GDM1 (cell line): ENCODE data around the gene ZNF155.
"Not testable (repeated sequence)": the region's sequence is repeated elsewhere in the genome, so short reads cannot be mapped to it uniquely, and the experiment has no call there.

Experiments used
- DNase-seq: peaks from one replicate; lab custom pipeline; 2025; lab: John Stamatoyannopoulos, UW

The ZNF155 gene

DNA sequence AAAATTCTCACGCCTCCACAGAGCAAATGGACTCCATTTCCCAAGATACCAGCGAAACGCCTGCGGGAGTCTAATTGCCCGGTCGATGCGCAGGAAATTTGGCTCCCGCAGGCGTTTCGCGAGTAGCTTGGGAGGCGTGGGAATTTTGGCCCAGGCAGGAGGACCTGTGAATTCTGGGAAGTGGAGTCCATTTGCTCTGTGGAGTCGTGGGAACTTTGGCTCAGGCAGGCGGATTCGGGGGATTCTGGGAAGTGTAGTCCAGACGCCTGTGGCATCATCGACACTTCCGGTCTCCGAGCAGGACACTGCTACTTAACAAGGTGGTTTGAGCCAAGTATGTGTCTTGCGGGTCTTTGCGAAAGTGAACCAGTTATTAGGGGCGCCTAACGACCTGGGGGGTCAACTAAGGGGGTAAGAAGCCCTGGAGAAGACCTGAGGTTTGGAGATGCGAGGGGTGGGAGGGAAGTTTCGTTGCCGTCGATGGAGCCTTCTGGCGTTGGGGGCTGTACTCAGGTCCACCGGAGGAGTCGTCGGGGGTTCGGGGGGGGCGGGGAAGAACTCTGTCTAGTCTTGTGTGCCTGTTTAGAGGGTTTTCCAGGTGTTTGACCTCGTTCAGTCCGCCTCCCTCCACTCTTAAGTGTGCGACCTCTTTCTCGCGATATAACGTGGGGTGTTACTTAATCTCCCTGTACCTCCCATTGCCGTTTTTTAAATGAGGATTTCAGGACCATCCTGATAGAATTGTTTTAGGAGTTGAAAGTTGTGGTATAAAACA lies at the start of gene ZNF155:
Gene ZNF155 (plus strand): TSS at position 277 of the 775 bp plus-strand sequence. CDS start 4,356 bp downstream, outside the sequence.
- peak; percentile 68 for DNase-seq

DNA sequence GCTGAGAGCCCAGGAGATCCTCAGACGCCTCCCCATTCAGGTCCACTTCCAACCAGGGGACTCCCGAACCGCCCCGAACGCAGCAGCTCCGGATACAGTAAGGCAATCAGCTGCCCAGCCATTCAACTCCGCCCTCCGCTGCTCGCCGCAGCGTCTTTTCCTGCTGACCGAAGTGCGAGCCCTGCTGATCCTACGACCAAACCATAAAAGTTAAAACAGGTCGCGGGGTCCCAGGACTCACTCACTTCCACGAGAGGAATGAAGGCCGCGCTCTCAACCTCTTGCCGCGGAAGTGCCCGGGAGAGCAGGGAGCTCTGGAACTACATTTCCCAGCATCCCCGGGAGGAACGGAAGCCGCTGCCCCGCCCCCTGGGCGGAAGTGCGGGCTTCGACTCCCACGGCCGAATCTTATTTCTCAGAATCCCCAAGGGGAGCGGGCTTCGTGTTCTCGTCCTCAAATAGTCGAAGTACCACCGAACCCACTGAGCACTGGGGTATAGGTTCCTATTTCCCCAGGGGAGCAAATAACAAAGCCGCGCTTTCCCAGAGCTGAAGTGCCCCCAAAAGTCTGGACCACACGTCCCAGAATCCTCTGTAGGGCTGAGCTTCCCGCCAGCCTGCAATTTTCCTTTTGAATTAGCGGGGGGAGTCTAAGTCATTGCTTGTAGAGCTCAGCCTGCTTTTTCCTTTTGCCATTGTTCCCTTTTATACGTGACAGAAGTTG lies 48.8 kb upstream of the ZNF155 start, which contains the start of gene ZNF45:
Gene ZNF45 (minus strand): TSS at position 298 of the 724 bp plus-strand sequence. CDS start 13,097 bp downstream, outside the sequence.
- peak; percentile 70 for DNase-seq

DNA sequence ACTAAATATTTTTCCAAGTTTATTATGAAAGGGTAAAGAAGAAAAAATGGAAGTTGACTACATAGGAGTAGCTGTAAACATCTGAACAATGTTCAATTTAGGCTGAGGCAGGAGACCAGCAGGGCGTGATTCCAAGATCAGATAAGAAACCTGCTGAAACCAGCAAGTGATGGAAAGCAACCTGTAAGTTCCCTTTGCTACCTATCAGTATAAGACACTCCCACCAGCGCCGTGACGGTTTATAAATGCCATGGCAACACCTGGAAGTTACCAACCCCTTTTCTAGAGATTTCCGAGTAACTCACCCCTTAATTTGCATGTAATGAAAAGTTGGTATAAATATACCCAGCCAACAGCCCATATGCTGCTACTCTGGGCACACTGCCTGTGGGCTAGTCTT lies 47.8 kb upstream of the ZNF155 start:
- no peak for DNase-seq

DNA sequence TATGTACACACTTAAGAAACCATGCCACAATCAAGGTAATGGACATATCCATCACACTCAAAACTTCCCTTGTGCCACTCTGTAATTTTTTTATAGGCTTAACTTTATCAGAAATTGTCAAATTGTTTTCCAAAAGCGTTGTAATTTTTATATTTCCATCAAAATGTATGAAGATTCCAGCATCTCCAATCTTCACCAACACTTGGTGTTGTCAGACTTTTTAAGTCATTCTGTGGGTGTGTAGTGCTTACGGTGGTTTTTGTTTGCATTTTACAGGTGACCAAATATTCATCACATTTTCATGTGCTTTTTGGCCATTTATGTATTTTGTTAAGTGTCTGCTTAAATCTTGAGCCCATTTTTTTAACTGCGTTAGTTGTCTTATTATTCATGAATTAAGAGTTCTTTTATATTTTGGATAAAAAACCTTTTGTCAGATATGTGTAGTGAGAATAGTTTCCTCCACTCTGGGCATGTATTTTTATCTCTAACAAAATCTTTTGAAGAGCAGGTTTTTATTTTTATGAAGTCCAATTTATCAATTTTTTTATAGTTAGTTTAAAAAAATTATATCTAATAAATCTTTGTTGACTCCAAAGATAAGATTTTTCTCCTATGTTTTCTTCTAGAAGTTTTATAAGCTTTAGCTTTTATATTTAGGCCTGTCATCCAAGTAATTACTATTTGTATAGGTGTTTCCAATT lies 44.3 kb upstream of the ZNF155 start:
- DNase-seq: no peak

DNA sequence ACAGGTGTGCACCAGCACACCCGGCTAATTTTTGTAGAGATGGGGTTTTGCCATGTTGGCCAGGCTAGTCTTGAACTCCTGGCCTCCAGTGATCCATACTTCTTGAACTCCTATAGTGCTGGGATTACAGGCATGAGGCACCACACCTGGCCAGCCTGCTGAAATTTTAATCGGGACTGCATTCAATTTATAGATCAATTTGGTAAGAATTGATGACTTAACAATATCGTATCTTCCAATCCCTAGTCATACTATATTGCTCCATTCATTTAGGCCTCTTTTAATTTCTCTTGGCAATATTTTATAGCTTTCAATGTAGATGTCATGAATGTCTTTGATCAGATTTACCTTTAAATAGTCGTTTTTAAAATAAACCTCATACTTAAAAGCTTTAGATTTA lies 43.3 kb upstream of the ZNF155 start:
- DNase-seq: no peak

DNA sequence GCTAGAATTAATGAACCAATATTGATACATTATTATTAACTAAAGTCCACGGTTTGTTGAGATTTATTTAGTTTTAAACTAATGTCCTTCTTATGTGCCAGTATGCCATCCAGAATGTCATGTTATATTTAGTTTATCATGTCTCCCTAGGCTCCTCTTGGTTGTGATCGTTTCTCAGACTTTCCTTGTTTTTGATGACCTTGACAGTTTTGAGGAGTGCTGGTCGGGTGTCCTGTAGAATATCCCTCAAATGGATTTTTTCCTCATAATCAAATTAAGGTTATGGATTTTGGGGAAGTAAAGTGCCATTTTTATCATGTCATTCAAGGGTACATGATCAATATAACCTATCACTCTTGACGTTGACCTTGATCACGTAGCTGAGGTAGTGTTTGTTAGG lies 42.8 kb upstream of the ZNF155 start:
- no peak for DNase-seq

DNA sequence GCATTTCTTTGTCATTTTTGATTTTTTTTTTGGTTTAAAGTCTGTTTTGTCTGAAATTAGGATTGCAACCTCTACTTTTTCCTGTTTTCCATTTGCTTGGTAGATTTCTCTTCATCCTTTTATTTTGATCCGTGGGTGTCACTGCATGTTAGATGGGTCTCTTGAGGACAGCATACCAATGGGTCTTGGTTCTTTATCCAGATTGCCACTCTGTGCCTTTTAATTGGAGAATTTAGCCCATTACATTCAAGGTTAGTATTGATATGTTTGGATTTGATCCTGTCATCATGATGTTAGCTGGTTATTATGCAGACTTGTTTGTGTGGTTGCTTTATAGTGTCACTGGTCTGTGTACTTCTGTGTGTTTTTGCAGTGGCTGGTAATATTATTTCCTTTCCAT lies 36.6 kb upstream of the ZNF155 start:
- DNase-seq: not testable (repeated sequence)

DNA sequence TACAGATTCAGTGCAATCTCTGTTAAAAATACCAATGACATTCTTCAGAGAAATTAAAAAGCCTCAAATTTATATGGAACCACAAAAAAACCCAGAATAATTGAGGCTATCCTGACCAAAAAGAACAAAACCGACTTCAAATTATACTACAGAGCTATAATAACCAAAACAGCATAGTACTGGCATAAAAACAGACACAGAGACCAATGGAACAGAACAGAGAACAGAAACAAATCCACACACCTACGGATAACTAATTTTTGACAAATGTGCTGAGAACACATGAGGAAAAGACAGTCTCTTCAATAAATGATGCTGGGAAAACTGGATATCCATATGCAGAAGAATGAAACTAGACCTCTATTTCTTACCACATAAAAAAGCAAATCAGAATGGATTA lies 34.2 kb upstream of the ZNF155 start:
- DNase-seq: not testable (repeated sequence)

DNA sequence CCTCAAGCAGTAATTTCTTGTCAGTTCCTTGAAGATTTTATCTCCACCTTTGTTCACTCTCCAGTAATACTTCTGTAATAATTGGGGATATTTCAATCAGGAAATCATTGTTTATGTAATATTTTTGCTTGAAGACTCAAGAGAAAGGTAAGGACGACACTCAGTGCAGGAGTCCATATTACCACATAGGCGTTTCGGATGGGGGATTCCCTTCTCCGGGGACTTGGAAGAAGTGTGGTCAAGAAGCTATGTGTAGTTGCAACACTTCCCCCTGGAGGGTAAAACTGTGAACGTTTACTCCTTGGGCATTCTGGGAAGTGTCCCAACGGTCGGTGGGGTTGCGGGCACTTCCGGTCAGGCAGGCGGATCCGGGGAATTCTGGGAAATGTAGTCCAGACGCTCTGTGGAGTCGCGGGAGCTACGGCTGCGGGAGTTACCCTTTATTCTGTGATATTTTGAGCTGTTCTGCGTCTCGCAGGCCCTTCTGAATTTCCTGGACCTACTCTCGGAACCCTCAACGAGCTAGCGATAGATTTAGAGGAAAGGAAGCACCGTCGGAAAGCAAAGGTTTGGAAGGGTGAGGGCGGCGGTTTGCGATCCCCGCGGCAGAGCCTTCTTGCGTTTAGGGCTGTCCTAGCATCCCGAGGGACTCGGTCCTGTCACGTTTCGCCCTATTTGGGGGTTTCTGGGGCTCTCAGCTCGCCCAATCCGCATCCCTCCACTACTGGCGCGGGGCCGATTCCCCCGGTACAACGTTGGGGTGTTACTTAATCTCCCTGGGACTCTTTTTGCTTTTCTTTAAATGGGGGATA lies 32.9 kb upstream of the ZNF155 start, which contains the start of gene ZNF221:
Gene ZNF221 (plus strand): TSS at position 395 of the 812 bp plus-strand sequence. CDS start 11,499 bp downstream, outside the sequence.
- DNase-seq: peak; percentile 84

DNA sequence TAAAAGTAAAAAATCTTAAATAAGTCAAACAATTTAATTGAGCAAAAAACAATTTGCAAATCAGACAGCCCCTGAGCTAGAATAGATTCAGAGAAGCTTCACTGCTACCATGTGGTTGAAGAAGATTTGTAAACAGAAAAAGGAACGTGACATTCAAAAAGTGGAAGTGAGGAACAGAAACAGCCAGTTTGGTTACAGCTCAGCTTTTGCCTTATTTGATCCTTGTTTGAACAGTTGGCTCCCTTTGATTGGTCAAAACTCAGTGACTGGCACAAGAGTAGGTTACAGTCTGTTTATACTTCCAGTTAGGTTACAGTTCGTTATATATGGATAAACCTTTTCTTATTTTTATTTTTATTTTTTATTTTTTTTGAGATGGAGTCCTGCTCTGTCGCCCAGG lies 27.2 kb upstream of the ZNF155 start:
- no peak for DNase-seq

DNA sequence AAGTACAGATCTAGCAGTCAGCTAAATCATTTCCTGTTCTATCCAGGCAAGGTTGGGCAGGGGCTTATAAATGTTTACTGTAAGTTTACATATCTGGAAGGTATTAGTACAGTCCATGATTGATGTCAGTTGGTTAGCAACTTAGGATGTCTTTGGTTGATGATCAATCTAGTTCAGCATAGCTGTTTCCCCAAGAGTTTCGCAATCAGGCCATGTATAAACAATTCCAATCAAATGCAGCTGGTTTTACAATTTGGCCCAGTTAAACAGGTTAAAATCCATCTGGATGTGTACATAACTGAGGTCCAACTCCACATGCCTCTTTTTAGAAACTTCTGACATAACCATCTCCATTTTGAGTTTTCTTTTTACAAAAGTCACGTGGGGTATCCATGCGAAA lies 26.1 kb upstream of the ZNF155 start:
- DNase-seq: no peak

DNA sequence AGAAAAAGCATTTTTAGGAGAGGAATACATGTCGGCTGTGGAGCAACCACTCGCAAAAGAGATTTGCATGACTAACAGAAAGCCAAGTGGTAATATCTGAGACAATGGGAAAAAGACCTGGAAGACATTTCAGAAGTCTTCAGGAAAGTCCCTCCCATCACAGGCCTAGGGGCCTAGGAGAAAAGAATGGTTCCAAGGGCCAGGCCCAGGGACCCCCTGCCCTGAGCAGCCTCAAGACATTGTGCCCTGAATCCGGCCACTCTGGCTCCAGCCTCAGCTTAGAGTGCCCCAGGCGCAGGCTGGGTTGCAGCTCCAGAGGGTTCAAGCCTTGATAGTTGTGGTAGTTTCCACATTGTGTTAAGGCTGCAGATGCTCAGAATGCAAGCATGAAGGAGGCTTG lies 23.6 kb upstream of the ZNF155 start:
- no peak for DNase-seq

DNA sequence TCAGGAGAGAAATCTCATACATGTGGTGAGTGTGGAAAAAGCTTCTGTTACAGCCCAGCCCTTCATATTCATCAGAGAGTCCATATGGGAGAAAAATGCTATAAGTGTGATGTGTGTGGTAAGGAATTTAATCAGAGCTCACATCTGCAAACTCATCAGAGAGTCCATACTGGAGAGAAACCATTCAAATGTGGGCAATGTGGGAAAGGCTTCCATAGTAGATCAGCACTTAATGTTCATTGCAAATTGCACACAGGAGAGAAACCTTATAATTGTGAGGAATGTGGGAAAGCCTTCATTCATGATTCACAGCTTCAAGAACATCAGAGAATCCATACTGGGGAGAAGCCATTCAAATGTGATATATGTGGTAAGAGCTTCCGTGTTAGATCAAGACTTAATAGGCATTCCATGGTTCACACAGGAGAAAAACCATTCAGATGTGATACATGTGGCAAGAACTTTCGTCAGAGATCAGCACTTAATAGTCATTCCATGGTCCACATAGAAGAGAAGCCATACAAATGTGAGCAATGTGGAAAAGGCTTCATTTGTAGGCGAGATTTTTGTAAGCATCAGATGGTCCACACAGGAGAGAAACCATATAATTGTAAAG lies 17.8 kb upstream of the ZNF155 start:
- DNase-seq: no peak

DNA sequence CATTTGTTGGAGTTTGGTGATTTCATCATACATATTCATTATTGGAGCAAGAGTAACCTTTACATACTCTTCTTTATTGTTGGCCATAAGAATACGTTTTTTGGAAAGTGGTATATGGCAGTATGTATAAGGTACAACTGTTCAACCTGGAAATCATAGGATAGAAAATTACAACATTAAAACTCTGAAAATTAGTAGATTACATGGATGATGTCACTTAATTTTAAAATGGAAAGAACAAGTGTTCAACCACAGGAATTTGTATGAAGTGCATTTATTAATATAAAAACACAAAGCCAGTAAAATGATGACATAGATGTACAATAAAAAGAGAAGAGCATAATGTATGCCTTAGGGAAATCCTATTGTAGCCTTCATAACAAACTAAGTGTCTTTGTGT lies 7.3 kb upstream of the ZNF155 start:
- no peak for DNase-seq

DNA sequence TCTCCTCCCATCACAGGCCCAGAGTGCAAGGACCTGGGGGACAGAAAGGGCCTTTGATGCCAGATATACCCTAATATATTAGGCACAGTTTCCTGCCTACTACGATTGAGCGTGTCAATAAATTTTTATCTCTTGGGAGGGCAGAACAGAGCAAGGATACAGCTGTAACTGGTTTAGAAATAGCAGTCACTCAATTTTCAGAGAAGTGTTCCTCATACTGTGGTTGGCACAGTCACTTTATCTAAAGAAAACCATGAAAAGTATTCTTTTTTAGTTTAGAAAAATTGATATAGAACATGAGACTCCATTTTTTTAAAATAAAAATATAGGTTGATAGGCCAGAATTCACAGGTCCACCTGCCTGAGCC lies 460 bp upstream of the ZNF155 start:
- no peak for DNase-seq

DNA sequence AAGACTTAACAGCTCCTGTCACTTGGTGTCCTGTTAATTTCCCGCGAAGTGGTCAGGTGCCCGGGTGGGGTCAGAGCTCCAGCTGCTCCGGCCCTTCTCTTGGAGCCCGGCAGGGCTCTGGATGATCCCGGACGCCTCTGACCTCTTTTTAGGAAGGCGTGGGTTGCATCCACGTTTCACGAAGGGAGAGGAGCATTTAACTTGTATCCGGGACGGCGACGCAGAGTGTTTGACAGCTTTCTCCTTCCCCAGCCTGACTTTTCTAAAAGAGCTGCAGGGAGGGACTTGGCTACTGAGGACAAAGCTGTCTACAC lies 656 bp downstream of the ZNF155 start:
- no peak for DNase-seq

DNA sequence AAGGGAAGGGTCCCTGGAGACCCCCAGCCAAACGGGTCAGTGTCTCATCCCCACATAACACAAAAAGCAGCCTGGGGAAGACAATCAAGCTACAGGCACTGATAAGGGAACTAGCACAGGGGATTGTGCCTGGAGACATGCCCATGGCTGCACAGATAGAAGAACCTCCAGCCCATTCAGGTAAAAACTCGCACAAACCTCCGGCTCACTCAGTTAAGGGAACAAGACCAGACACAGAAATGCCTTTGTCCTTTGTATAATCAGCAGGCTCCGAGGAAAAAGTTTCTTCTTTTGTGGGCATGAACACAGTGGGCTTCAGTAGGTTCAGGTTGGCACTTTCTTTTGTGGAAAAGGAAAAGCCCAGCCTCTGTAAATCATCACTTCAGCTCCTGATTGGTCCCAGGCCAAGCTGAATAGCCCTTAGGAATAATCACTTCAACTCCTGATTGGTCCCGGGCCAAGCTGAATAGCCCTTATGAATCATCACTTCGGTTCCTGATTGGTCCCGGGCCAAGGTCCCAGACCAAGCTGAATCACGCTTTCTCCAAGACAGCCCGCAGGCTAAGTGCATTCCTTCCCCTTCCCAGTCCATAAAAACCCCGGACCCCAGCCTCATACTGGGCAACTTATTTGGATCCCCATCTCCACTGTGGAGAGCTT lies 13.8 kb downstream of the ZNF155 start:
- no peak for DNase-seq

DNA sequence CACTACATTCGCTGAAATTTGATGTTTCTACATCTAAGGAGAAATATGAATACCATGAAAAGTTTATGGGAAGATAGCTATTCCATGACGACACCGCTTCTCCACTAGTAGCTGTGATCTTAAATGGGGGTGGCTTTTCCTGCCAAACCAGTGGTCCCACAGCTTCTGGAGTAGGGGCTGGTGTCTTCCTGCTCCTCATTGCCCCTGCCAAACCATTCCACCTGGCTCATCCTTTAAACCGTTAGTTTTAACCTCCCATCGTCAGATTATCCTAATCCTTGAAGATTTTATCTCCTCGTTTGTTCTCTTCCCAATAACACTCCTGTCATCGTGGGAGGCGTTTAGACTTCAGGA lies 18.2 kb downstream of the ZNF155 start:
- DNase-seq: no peak

DNA sequence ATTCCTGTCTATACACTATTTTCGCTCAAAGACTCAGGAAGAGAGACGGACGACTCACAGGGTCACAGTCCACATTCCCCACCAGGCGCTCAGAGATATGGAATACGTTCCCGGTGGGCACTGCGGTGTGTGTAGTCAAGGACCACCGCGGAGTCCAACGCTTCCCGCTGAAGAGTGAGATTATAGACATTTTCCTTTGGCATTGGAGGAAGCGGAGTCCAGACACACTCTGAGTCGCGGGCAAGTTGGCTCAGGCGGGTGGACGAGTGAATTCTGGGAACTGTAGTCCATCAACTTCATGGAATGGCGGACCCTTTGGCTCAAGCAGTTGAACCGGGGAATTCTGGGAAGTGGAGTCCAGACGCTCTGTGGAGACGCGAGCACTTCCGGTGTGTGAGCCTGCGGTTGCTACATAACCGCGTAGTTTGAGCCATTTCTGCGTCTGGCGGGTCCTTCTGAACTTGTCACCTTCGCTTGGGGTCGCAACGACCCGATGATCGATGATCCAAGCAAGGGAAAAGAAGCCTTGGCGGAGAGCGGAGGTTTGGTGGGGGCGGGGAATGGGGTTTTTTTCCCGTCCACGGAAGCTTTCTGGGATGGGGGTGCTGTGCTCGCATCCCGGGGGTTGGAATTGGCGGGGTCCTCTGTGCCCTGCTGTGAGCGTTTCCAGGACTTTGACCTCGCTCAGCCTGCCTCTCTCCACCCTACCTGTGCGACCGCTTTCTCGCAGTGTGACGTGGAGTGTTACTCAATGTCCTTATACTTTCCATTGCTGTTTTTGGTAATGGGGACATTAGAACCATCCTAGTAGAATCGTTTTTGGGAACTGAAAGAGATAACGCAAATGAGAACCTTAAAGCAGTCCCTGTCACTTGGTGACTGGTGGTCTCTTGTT lies 18.8 kb downstream of the ZNF155 start, which contains the start of gene ZNF230:
Gene ZNF230 (plus strand): TSS at position 392 of the 895 bp plus-strand sequence. CDS start 4,122 bp downstream, outside the sequence.
- DNase-seq: peak; percentile 86

DNA sequence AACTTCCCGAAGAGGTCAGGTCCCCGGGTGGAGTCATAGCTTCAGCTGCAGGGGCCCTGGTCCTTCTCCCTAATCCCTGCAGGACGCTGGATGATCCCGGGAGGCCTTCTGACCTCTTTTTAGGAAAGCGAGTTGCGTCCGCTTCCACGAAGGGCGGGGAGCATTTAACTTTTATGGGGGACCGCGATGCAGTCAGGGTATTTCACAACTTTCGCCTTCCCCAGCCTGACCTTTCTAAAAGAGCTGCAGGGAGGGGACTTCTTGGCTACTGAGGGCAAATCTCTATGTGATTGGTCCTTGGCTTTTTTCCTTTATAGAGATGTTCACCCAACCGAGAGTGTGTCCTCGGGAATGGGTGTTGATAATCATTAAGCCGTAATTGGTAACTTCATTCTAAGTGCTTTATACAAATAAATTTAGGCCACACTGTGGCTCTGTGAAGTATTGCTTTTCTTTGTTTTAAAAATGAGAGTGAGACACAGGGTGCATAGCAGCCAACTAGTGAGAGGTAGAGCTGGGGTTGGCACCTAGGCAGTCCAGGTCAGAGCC lies 19.5 kb downstream of the ZNF155 start:
- no peak for DNase-seq
